Measurements from ENCODE around the gene CBX8.

DNA sequence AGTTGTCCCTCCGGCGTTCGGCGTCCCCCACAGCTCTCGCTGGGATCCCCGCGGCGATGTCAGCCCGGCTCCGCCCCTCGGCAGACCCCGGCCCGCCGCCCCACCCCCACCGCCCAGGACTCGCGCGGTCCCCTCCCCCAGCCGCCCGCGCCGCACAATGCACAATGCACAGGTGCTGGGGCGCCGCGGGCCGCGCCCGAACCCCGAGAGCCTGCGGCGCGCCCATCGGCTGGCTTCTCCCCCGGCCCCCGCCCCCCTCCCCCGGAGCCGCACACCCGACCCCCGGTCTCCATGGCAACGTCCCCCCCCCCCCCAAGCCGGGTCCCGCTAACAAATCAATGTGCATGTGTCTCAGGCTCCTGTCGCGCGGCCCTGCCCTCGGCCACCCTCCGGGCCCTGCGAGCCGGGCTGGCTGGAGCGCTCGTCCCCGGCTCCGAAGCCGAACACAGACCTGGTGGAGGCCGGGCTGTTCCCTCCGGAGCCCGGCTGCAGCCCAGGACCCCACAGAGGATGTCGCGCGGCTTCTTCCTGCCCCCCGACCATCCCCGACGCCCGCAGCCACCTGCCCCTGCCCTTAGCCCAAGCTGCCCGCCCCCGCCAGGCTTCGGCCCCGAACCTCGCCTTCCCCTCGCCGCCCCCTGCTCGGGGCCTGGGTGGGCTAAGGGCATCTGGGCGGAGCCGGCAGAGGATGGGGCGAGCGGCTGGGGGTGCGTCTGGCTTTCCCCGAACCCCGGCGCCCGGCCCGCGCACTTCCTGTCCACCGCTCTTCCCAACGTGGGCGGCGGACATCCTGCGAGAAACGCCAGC, 818 bp upstream of the CBX8 start:
- no peak for TF ChIP-seq CTCF (IDR thresholded peaks at IDR 0.05; ENCODE audit: poor library complexity)
- no peak for TF ChIP-seq EZH2 (IDR thresholded peaks at IDR 0.05; ENCODE audit: borderline replicate concordance)
